HEK293 (cell line): ENCODE data around the gene MINDY2.

Experiments
- MYNN ChIP-seq: fragments of 450-650 bp; formaldehyde crosslinking; IDR thresholded peaks from 2 replicates; pipeline ENCODE4 v1.5.1; 2016; ENCODE audit warnings: missing biosample characterization, missing genetic modification characterization, borderline replicate concordance
- ZNF350 ChIP-seq: fragments of 450-650 bp; formaldehyde crosslinking; IDR thresholded peaks from 2 replicates; pipeline ENCODE4 v1.5.0; 2017; ENCODE audit warnings: missing biosample characterization, mild to moderate bottlenecking, missing genetic modification characterization
- ZNF416 ChIP-seq: fragments of 450-650 bp; formaldehyde crosslinking; IDR thresholded peaks from 2 replicates; pipeline ENCODE4 v1.5.1; 2016; ENCODE audit warnings: missing biosample characterization, missing genetic modification characterization
- ZNF423 ChIP-seq: fragments of 450-650 bp; formaldehyde crosslinking; IDR thresholded peaks from 2 replicates; pipeline ENCODE4 v1.5.1; 2016; ENCODE audit warnings: missing biosample characterization, missing genetic modification characterization
- ZNF530 ChIP-seq: fragments of 450-650 bp; formaldehyde crosslinking; IDR thresholded peaks from 2 replicates; pipeline ENCODE4 v1.5.1; 2016; ENCODE audit warnings: low read depth, missing biosample characterization, missing genetic modification characterization
- ZNF596 ChIP-seq: fragments of 450-650 bp; IDR thresholded peaks from 2 replicates; pipeline ENCODE4 v1.5.0; 2018; ENCODE audit warnings: missing biosample characterization, mild to moderate bottlenecking, missing genetic modification characterization, moderate library complexity
- ZNF629 ChIP-seq: fragments of 450-650 bp; formaldehyde crosslinking; IDR thresholded peaks from 2 replicates; pipeline ENCODE4 v1.5.1; 2017; ENCODE audit warnings: missing biosample characterization, missing genetic modification characterization
- ZNF76 ChIP-seq: fragments of 450-650 bp; formaldehyde crosslinking; IDR thresholded peaks from 2 replicates; pipeline ENCODE4; 2016; ENCODE audit warnings: low read depth, missing biosample characterization, missing genetic modification characterization, borderline replicate concordance
- ZNF768 ChIP-seq: fragments of 450-650 bp; formaldehyde crosslinking; IDR thresholded peaks from 2 replicates; pipeline ENCODE4 v1.5.1; 2018; ENCODE audit warnings: missing biosample characterization, mild to moderate bottlenecking, missing genetic modification characterization
- TF ChIP-seq, protein P1 (sequence below): fragments of 450-650 bp; formaldehyde crosslinking; IDR thresholded peaks from 2 replicates; pipeline ENCODE4 v1.5.1; 2016; ENCODE audit warnings: missing biosample characterization, missing genetic modification characterization
- TF ChIP-seq, protein P2 (sequence below): fragments of 450-650 bp; formaldehyde crosslinking; IDR thresholded peaks from 2 replicates; pipeline ENCODE4 v1.5.1; 2016; ENCODE audit warnings: missing biosample characterization, missing genetic modification characterization

DNA sequence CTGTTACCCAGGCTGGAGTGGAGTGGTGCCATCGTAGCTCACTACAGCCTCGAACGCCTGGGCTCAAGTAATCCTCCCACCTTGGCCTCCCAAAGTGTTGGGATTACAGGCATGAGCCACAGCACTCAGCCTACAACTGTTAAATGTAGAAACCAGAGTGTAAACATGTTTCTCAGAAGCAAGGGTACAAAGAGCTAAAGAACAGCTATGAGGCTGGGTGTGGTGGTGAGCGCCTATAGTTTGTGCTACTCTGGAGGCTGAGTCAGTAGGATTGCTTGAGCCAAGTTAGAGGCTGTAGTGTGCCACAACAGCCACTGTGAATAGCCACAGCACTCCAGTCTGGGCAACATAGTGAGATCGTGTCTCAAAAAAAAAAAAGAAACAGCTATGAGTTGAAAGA is 4.8 kb upstream of the MINDY2 start:
- TF ChIP-seq, protein P1, sequence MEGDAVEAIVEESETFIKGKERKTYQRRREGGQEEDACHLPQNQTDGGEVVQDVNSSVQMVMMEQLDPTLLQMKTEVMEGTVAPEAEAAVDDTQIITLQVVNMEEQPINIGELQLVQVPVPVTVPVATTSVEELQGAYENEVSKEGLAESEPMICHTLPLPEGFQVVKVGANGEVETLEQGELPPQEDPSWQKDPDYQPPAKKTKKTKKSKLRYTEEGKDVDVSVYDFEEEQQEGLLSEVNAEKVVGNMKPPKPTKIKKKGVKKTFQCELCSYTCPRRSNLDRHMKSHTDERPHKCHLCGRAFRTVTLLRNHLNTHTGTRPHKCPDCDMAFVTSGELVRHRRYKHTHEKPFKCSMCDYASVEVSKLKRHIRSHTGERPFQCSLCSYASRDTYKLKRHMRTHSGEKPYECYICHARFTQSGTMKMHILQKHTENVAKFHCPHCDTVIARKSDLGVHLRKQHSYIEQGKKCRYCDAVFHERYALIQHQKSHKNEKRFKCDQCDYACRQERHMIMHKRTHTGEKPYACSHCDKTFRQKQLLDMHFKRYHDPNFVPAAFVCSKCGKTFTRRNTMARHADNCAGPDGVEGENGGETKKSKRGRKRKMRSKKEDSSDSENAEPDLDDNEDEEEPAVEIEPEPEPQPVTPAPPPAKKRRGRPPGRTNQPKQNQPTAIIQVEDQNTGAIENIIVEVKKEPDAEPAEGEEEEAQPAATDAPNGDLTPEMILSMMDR (tag by site-specific recombination): no peak
- TF ChIP-seq ZNF423 (tag by site-specific recombination) (no peak), ZNF76 (no peak), ZNF596 (tag by site-specific recombination) (no peak), ZNF416 (tag by site-specific recombination) (no peak), ZNF629 (tag by site-specific recombination) (no peak), ZNF768 (tag by site-specific recombination) (no peak), ZNF530 (no peak), ZNF350 (tag by site-specific recombination) (no peak), MYNN (tag by site-specific recombination) (no peak)
- TF ChIP-seq, protein P2, sequence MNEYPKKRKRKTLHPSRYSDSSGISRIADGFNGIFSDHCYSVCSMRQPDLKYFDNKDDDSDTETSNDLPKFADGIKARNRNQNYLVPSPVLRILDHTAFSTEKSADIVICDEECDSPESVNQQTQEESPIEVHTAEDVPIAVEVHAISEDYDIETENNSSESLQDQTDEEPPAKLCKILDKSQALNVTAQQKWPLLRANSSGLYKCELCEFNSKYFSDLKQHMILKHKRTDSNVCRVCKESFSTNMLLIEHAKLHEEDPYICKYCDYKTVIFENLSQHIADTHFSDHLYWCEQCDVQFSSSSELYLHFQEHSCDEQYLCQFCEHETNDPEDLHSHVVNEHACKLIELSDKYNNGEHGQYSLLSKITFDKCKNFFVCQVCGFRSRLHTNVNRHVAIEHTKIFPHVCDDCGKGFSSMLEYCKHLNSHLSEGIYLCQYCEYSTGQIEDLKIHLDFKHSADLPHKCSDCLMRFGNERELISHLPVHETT (tag by site-specific recombination): no peak
